ENCODE data around the gene RAB7B.

- TF ChIP-seq CTCF (IDR thresholded peaks at IDR 0.05) (no peak), POLR2A (IDR thresholded peaks at IDR 0.05) (no peak), EP300 (IDR thresholded peaks at IDR 0.05) (no peak)
Observed at GRCh38 chr1:206047271-206047670, 44.1 kb upstream of the RAB7B start.

Data from ovary (tissue), 3 donors.